Activated CD4-positive, CD25-positive, alpha-beta regulatory T cell treated with anti-CD3 and anti-CD28 coated beads, Interleukin-2, amount 50 U/mL, for 24 hours (primary cell): ENCODE results near the gene ZNF619.
"Not testable (repeated sequence)": the region's sequence is repeated elsewhere in the genome, so short reads cannot be mapped to it uniquely, and the experiment has no call there.

Experiments
- ATAC-seq, 2 donors: fragments of 150-1000 bp; cut with Tn5 transposase; one replicate each; pipeline ENCODE4 v1.10.0; 2021; ENCODE audit warnings: mild to moderate bottlenecking in 1 of 2, moderate library complexity in 1 of 2

Gene ZNF619

DNA sequence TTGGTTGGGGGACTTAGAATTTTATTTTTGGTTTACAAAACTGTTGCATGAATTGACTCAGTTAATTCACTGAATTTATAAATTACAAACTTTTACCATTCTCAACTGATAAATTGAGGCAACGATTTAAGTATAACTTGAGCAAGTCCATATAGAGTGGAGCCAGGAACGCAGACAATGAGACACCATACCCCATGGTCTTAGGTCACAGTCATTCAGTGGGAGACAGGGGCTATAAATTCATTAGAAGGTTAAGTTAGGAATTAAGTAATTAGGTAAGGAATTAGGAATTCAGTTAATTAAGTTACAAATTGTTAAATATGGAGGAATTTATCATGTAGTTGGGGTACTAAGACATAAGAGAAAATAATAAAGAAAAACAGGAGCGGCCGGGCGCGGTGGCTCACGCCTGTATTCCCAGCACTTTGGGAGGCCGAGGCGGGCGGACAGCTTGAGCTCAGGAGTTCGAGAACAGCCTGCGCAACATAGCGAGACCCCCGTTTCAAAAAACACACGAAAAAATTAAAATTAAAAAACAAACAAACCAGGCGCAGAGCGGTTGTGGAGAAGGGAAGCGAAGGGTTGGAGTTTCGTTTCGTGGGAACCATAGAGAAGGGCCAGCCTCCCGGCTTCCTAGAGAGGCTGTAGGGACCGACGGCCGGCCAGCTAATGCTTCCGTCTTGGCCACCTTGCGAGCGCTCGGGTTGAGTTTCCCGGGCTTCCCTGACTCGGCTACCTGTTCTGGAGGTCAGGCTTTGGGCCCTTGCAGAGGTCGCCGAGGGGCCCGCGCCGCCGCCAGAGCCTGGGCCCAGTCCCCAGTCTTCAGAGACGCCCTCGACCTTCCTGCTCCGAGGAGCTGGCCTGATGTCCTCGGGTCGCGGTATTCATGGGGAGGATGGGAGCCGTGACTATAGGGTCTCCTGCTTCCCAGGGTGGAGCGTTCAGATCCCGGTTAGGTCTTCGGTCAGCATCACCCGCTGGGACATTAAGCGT lies at the start of gene ZNF619:
Gene ZNF619 (plus strand): TSS at position 645 of the 993 bp plus-strand sequence. CDS start 858 bp downstream, outside the sequence.
- ATAC-seq: peak; percentile 88 to 90

DNA sequence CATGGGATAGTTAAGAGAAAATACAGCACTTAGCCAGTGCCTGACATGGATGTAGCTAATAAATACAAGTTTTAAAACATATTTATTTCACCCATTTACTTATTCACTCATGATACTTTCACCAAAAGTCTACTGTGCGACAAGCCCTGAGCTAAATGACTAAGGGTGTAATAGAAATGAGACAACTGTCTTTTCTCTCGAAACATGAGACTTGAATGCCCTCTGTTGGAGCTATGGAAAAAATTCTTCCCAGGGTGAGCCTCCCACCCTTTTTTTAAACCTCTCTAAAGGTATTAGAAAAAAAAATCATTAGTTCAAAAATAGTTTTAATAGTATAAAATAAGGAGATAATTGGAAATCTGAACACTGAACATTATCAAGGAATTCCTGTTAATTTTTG lies 44.1 kb upstream of the ZNF619 start:
- no peak for ATAC-seq

DNA sequence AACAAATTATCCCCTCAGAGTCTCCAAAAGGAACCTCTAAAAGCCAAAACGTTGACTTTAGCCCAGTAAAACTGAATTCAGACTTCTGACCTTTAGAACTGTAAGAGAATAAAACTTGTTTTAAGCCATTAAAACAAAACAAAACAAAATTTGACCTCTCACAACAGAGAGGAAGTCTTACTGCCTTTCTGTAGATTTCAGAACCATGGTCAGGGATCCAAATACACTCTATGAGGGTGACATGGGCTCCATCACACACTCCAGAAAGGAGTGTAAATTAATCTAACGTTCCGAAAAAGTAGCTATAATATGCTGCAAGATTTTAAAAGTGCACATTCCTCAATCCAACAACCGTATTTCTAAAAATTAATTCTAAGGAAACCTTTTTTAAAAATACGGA lies 39.0 kb upstream of the ZNF619 start:
- no peak for ATAC-seq

DNA sequence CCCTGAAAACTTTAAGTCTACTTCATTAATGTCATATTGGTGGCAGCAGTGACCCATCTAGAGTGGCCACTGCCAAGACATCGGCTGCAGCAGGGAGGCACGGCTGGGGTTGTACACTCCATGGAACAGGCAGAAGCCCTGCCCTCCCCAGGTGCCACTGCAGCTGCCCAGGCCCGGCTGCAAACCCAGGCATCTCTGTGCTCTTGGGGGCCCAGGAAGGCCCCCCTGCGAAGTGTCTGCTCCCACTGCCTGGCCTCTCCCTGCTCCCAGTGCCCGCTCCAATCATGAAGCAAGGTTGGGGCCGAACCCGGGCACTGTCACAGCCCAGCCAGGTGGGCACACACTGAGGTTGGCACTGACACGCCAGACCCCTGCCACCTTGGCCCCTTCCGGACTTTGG lies 31.9 kb upstream of the ZNF619 start:
- ATAC-seq: no peak

DNA sequence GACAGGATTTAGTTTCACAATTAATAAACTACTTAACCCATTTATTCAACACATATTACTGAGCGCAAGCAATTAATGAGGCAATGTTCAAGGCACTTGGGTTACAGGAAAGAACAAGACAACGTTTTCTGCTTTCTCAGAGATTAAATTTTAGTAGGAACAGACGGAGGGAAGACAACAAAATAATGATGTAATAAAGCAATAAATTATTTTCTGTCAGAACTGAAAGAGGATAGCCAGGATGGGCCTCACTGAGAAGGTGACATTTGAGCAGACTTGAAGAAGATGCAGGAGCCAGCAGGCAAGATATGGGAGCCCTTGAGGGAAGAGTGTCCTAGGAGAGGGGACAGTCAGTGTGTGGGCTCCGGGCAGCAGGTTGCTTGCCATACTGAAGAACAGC lies 31.0 kb upstream of the ZNF619 start:
- ATAC-seq: no peak

DNA sequence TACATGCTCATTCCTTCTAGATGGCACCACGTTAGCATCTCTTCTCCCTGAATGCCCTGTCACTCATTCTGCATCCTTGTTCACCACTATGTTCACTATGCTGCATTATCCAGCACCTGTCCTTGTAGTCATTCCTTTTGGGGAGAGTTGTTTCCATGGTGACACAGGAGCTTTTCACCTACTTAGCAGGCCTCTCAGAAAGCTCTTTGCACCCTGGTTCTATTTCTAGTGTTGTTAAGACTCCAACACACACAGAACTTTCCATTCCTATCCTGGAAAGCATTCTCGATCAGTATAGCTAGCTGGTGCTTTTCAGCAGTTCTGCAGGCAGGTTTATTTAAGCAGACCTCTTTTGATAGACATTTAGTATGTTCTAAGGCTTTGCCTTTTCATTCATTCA lies 26.5 kb upstream of the ZNF619 start:
- no peak for ATAC-seq

DNA sequence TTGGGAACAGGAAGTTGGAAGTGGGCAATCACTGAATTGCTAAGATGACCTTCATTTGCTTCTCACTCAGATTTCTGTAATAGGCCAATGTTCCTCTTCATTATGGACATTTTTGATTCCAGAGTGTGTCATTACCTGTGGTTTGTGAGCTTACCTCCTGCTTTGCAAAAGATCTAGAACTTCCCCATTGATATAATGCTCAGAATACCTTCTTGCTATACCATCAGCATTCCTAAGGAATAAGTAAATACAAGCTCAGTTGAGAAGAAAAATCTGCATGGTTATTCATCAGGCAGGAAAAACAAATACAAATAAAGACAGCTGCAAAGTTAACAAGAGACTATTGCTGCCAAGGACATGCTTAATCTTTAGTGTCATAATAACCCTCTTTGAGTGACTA lies 25.4 kb upstream of the ZNF619 start:
- ATAC-seq: no peak

DNA sequence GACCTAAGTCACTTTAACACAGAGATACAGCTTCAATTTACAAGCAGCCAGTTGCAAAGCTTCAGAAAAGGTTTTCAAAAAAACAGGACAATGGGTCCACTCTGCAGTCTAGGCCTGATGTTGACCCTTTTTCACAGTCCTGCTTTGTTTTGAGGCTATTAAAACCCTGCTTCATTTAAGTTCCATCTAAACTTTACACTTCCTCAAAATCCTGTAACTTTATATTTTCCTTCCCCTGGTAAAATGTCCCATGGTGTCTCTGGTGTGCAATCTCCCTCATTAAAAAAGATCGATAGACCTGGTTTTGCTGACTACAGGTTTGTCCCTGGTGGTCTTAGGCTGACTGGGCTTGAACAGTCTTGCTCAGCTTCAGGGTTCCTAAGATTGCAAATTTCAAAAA lies 24.9 kb upstream of the ZNF619 start:
- ATAC-seq: no peak

DNA sequence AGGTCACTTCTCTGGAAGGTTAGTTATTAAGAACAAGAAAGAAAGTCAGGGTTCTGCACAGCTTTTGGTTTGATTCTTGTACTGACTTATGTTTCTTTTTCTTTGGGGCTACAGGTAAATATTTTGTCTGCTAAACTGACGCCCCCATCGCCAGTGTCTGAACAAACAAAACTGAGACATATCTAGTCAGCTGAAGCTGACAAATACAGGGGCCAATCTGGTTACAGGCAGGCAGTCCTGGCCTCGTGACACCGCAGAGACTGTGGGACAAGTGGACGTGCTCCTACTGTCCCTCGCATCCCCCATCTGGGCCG lies 24.4 kb upstream of the ZNF619 start:
- no peak for ATAC-seq

DNA sequence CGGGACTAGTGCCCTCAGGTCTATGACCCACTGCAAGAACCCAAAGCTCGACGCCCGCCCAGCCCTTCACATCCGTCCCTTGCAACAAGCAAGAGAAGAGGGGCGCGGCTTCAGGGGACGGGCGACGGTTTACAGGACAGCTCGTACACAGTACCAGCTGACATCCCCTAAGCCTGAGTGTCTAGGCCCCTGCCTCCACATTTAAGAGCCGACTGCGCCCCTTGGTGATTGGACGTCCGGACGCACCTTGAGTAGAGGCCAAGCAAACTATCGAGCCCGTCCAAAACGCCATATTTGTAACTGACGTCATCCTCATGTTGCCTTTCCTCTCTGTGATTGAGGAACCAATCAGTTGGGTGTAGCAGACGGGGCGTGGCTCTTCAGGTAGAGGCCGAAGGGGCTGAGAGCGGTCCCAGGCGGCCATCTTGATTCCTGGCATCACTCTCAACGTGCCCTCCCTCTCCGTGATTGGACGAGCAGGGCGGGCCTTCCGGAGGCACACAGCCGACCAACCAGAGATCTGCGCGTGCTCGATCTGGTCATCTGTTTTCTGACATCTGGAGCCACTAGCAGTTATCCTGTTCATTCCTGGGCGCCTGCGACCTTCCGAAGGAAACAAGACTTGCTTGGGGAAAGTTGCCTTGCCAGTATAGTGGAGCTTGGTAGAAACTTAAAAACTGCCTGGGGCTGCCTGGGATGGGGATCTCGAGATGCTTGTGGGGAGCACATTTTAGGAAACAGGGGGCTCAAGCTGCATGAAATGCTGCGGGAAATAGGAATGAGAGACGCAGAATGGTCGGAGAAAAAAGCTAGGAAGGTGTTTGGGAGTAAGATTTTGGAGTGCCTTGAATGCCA lies 23.8 kb upstream of the ZNF619 start:
- peak; percentile 93 to 94 for ATAC-seq

DNA sequence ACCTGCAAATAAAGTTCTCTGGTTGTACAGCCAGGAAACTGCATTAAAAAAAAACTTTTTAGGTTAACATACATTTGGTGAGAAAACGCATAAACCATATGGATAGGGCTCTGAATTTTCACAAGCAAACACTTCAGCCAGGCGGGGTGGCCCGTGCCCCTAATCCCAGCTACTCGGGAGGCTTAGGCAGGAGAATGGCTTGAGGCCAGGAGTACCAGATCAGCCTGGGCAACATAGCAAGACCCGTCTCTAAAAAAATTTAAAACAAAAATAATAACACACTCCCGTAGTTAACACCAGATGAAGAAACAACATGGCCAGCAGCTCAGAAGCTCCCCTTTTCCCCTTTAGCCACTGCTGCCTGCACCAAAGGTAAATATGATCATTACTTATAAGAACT lies 23.0 kb upstream of the ZNF619 start:
- ATAC-seq: no peak

DNA sequence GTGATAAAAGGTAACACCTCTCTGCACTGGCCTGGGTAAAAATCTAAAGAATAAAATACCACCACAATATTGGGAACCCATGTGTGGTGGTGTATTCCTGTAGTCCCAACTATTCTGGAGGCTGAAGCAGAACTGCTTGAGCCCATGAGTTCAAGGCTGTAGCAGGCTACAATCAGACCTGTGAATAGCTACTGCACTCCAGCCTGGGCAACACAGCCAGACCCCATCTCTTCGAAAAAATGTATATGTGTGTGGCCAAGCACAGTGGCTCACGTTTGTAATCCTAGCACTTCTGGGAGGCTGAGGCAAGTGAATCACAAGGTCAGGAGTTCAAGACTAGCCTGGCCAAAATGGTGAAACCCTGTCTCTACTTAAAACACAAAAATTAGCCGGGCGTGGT lies 21.6 kb upstream of the ZNF619 start:
- ATAC-seq: no peak

DNA sequence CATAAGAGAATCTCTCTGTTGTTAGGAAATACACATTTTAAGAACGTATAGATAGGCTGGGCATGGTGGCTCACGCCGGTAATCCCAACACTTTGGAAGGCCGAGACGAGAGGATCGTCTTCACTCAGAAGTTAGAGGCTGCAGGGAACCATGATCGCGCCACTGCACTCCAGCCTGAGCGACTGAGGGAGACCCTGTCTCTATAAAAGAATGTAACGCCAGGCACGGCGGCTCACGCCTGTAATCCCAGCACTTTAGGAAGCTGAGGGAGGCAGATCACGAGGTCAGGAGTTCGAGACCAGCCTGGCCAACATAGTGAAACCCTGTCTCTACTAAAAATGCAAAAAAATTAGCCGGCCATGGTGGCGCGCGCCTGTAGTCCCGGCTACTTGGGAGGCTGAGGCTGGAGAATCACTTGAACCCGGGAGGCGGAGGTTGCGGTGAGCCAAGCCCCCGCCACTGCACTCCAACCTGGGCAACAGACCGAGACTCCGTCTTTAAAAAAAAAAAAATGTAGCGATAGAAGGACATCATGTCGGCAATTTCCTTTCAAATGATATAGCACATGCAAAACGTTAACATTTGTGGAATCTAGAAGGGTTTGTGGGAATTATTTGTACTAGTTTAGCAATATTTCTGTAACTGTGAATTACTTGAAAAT lies 20.5 kb upstream of the ZNF619 start:
- no peak for ATAC-seq

DNA sequence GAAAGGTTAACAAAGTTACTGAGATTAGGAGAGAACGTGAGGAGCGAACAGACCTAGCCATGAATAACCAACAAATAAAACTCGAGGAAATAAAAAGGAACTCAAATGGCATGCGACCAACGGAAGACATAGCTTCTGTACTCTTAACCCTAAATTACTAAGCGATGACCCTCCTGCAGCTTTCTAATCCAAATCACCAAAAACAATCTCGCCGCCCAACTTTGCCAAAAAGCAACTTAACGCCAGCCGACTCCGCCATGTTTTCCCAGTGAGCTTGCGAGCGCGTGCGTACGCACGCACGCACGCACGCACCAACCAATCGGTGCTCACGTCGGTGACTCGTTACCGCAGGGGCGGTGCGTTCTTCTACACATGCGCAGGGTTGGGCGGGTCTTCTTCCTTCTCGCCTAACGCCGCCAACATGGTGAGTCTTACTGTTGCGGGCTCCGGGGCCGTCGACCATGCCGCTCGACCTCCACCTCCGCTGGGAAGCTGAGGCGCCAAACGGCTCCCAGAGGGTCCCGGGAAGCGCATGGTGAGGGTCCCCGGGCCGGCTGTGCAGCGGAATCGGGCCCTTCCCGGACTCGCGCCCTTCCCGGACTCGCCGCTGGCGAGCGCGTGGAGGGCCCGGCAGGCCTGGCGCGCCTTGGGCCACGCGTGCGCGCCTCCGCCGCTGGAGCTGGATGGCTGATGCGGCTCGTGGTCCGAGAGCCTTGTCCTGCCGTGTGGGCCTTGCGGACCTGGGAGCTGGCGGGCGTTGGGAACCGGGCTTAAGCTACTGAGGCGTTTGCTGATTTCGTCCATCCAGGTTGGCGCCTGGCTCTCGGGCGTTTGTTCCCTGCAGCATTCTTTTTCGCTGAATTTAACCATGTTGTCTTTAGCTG lies 19.7 kb upstream of the ZNF619 start, which contains the start of gene RPL14:
Gene RPL14 (plus strand): TSS at position 400 of the 884 bp plus-strand sequence. CDS start 133 bp downstream, at position 533.
- peak; percentile 73 to 75 for ATAC-seq

DNA sequence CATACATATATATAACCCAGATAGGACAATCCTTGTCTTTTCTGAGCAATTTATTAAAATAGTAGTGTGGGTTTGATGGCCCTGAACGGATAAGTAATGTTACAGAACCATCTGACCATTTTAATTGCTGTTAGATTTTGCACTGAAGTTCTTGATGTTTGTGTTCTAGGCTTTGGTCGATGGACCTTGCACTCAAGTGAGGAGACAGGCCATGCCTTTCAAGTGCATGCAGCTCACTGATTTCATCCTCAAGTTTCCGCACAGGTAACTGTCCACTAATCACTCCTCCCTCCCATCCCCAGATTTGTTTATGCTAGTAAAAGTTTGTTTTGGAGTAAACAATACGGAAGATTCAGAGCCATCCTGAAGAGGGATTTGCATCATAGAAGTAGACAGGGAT lies 18.4 kb upstream of the ZNF619 start:
- ATAC-seq: no peak

DNA sequence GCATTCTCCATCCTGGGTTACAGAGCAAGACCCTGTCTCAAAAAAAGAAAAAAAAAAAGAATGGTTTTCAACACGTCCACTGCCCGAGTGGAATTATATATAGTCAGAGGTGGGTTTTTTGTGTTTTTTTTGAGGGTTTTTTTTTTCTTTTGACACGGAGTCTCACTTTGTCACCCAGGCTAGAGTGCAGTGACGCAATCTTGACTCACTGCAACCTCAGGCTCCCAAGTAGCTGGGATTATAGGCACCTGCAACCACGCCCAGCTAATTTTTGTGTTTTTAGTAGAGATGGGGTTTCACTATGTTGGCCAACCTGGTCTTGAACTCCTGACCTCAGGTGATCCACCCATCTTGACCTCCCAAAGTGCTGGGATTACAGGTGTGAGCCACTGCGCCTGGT lies 16.4 kb upstream of the ZNF619 start:
- peak; percentile 9 to 11 for ATAC-seq

DNA sequence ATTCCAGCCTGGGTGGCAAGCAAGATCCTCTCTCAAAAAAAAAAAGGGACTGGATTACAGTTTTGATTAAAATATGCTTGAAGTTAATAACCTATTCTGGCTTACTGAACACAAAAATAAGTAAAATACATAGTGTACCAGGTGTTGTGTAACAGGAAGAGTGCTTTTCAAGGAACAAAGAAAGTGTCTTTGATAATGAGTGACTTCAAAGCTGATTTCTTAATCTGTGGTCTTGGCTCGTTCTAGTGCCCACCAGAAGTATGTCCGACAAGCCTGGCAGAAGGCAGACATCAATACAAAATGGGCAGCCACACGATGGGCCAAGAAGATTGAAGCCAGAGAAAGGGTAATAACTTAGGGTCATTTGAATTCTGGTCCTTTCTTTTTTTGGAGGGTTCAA lies 15.8 kb upstream of the ZNF619 start:
- no peak for ATAC-seq

DNA sequence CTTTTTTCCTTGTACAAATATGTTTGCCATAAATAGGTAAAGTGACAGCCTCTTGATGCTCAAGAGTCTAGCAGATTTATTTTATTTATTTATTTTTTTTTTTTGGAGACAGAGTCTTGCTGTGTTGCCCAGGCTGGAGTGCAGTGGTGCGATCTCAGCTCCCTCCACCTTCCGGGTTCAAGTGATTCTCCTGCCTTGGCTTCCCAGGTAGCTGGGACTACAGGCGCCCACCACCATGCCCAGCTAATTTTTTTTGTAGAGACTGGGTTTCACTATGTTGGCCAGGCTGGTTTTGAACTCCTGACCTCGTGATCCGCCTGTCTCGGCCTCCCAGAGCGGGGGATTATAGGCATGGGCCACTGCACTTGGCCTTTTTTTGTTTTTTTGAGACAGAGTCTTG lies 14.1 kb upstream of the ZNF619 start:
- ATAC-seq: not testable (repeated sequence)

DNA sequence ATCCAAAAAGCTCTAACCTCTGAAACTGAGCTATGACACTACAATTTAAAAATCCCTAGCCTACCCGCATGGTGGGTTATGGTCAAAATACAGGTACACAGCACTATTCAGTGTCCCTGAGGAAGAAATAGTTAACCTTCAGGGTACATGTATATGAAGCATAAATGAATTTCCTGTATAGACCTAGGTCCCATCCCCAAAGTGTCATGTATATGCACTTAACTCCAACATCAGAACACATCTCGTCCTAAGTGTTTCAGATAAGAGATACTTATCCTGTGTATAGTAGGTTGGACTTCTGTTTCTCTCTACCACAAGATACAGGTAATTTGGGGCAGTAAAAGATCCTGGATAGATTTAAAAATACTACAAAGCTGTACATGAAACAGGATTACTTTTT lies 13.3 kb upstream of the ZNF619 start:
- ATAC-seq: no peak

DNA sequence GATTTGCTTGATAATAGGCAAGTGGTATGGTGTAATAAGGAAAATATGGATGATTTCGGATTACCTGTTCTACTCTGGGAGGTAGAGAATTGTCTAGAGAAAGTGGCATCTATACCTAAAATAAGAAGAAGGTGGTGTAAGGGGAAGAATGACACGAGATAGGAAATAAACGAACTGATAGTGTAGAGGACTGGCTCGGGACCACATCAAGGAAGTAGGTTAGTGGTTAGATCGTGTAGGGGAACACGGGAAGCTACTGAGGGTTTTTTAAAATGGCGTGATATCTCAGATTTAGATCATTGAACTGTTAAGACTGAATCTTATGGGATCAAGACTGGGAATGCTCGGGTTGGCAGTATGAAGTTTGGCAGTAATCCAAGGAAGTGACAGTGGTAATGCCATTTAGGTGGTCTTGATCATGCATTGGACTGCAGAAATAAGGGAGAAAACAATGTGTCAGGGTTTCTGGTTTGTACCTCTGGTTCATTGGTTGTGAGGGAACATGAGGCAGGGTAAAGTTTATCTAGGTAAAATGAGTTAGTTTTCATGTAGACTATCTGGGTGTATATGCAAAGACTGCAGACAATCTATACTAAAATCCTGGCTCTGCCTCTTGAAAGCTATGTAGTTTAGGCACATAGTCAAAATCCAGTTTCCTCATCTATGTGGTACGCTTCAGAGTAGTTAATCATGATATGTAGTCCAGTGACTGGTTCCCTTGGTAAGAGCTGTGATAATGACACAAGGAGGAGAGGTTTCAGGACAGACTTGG lies 12.4 kb upstream of the ZNF619 start:
- ATAC-seq: no peak

DNA sequence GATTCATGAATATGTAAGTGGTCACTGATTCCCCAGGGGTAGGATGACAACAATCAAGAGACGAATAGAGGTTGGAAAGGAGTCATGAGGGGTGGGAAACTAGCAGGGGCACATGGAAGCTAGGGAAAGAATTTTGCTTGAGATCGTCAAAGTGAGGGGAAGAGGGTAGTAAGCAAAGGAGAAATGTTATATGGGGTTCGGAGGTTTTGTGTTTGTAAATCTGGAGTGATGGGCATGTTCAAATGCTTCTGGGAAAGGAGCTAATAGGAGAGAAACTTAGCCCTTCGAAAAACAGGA lies 11.9 kb upstream of the ZNF619 start:
- ATAC-seq: no peak

DNA sequence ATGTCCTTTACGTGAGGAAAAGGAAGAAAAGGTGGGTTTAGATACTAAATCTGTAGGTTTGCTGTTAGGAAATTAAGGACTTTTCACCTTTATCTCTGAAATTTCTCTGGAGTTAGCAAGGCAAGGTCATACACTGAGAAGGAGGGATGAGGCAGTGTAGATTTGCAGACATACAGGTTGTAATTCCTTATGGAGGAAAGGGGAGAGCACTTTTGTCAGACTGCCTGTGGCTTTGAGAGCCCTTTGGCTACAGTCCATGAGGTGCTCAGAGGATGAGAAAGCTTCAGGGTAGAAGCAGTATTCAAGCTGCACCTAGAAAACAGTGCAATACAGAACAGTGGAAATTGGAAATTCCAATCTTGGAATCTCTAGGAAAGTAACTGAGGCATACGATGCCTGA lies 11.5 kb upstream of the ZNF619 start:
- no peak for ATAC-seq
